Neuronal stem cell (in vitro differentiated cells): ENCODE results near the gene MAPKAP1.

Source experiments
- DNase-seq: peaks from one replicate; pipeline ENCODE4 v3.0.0-alpha.2; 2013; ENCODE audit warnings: low spot score
- H2AFZ ChIP-seq: one replicate; pipeline ENCODE4 v1.6.1; 2013; ENCODE audit warnings: mild to moderate bottlenecking, low read length, inconsistent platforms
- H2AK5ac ChIP-seq: 2 replicates; pipeline ENCODE4 v1.6.1; 2013; ENCODE audit warnings: low read depth, mild to moderate bottlenecking, inconsistent platforms, low read length, moderate library complexity, mixed read lengths
- H2BK120ac ChIP-seq: 2 replicates; pipeline ENCODE4 v1.6.1; 2013; ENCODE audit warnings: low read depth, mild to moderate bottlenecking, inconsistent platforms, low read length, moderate library complexity, mixed read lengths
- H2BK12ac ChIP-seq: one replicate; pipeline ENCODE4 v1.6.1; 2013; ENCODE audit warnings: low read length, inconsistent platforms
- H2BK15ac ChIP-seq: 2 replicates; pipeline ENCODE4 v1.6.1; 2013; ENCODE audit warnings: mild to moderate bottlenecking, low read length, inconsistent platforms, mixed read lengths
- H2BK5ac ChIP-seq: one replicate; pipeline ENCODE4 v1.6.1; 2013; ENCODE audit warnings: inconsistent platforms, mild to moderate bottlenecking, low read length, moderate library complexity
- H3K14ac ChIP-seq: one replicate; pipeline ENCODE4 v1.6.1; 2013; ENCODE audit warnings: low read length, inconsistent platforms
- H3K18ac ChIP-seq: 2 replicates; pipeline ENCODE4 v1.6.1; 2013; ENCODE audit warnings: low read length, inconsistent platforms
- H3K23ac ChIP-seq: 2 replicates; pipeline ENCODE4 v1.6.1; 2013; ENCODE audit warnings: low read depth, mild to moderate bottlenecking, mixed read lengths, low read length, inconsistent platforms; ENCODE audit not compliant: poor library complexity
- H3K27ac ChIP-seq: replicated peaks from 3 replicates; pipeline ENCODE4 v1.5.1; 2013; ENCODE audit warnings: low read length, inconsistent platforms
- H3K27me3 ChIP-seq, 3 experiments: 2 replicates each; pipeline ENCODE4 v1.6.1; 2013; ENCODE audit warnings: low read length in 3 of 3, mild to moderate bottlenecking in 2 of 3, inconsistent platforms in 1 of 3, low read depth in 1 of 3, mixed read lengths in 1 of 3, moderate library complexity in 1 of 3; ENCODE audit not compliant: control insufficient read depth in 3 of 3, insufficient read depth in 3 of 3
- H3K36me3 ChIP-seq, 2 donors: replicated peaks in 1 of 2; 2 replicates each; pipeline ENCODE4 v1.6.1; 2013; ENCODE audit warnings: low read length in 2 of 2; ENCODE audit not compliant: control insufficient read depth in 2 of 2, insufficient read depth in 2 of 2
- H3K4ac ChIP-seq: 2 replicates; pipeline ENCODE4 v1.6.1; 2013; ENCODE audit warnings: inconsistent platforms, mild to moderate bottlenecking, low read length, moderate library complexity
- H3K4me1 ChIP-seq, 2 donors: 1 replicate in 1 of 2; 2 replicates in 1 of 2; pipeline ENCODE4 v1.6.1; 2013; ENCODE audit warnings: low read length in 2 of 2, low read depth in 1 of 2; ENCODE audit not compliant: control insufficient read depth in 2 of 2, insufficient read depth in 1 of 2
- H3K4me2 ChIP-seq: one replicate; pipeline ENCODE4 v1.6.1; 2013; ENCODE audit warnings: mild to moderate bottlenecking, low read length, inconsistent platforms; ENCODE audit not compliant: insufficient read depth, poor library complexity, severe bottlenecking
- H3K4me3 ChIP-seq, 2 donors: 2 replicates each; pipeline ENCODE4 v1.5.1; 2013; ENCODE audit warnings: low read length in 2 of 2, mild to moderate bottlenecking in 2 of 2, inconsistent platforms in 1 of 2, moderate library complexity in 1 of 2
- H3K79me1 ChIP-seq: one replicate; pipeline ENCODE4 v1.6.1; 2013; ENCODE audit warnings: low read depth, mild to moderate bottlenecking, inconsistent platforms, low read length, moderate library complexity
- H3K9ac ChIP-seq: one replicate; pipeline ENCODE4 v1.6.1; 2013; ENCODE audit warnings: mild to moderate bottlenecking, low read depth, low read length, inconsistent platforms; ENCODE audit not compliant: poor library complexity
- H3K9me3 ChIP-seq, 2 donors: replicated peaks in 1 of 2; 2 replicates each; pipeline versions ENCODE3 to v1.6.1; 2013; ENCODE audit warnings: low read length in 2 of 2, mild to moderate bottlenecking in 2 of 2, inconsistent platforms in 1 of 2, low read depth in 1 of 2, mixed read lengths in 1 of 2, moderate library complexity in 1 of 2; ENCODE audit not compliant: control insufficient read depth in 2 of 2, insufficient read depth in 1 of 2
- H4K8ac ChIP-seq: one replicate; pipeline ENCODE4 v1.6.1; 2013; ENCODE audit warnings: low read depth, mild to moderate bottlenecking, inconsistent platforms, low read length, moderate library complexity
- H4K91ac ChIP-seq: one replicate; pipeline ENCODE4 v1.6.1; 2013; ENCODE audit warnings: low read length, low read depth, mild to moderate bottlenecking, inconsistent platforms; ENCODE audit not compliant: poor library complexity
- WGBS, 2 donors: extraction: QIAGEN DNeasy Blood & Tissue Kit; methylation state at CpG; one replicate each; pipeline ENCODE4 v1.1.7; 2013; ENCODE audit warnings: missing lambda C conversion rate in 2 of 2, mixed read lengths in 1 of 2; ENCODE audit not compliant: insufficient read length in 2 of 2, insufficient replicate concordance in 1 of 2; ENCODE audit errors: extremely low coverage in 2 of 2; 5-methylcytosine and 5-hydroxymethylcytosine counted together

The MAPKAP1 gene

DNA sequence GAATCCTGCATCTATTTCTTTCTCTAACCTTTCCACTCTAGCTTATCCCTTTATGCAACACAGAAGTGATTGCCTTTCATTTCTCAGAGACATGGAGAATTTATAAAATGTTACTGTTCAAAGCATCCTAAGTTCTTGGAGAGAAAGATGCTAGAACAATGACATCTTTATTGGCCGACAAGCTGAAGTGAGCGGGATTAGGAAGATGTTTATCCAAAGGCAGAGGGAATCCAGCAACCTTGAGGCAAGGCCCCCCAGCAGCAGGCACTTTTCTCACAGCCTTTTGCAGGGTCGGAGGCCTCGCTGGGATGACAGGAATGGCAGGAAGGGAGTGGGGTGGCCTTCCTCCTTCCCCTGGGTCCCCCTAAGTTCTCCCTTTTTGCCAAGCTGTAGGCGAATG, 240.6 kb downstream of the MAPKAP1 start:
- Histone ChIP-seq H3K27me3 (peaks cover 0 to under 1% (median 0%) of the 10 kb centered on the region in 3 experiments), H3K4me3 (no peak overlapping the region), H3K4me2 (no peak overlapping the region), H3K79me1 (no peaks in the 10 kb centered on the region), H3K9ac (no peak overlapping the region), H4K91ac (no peak overlapping the region), H2BK5ac (no peak overlapping the region), H4K8ac (no peak overlapping the region), H3K4me1 (peaks cover 34 to 36% of the 10 kb centered on the region in 2 donors), H3K18ac (no peak overlapping the region), H3K9me3 (no peaks in the 10 kb centered on the region), H3K4ac (no peak overlapping the region), H3K23ac (no peak overlapping the region), H3K36me3 (no peaks in the 10 kb centered on the region), H3K14ac (no peak overlapping the region), H2BK120ac (no peak overlapping the region), H2AFZ (no peak overlapping the region), H3K27ac (peak overlapping the region; percentile 9), H2BK12ac (no peak overlapping the region), H2BK15ac (no peak overlapping the region), H2AK5ac (no peak overlapping the region)
- no peak for DNase-seq
- WGBS, 2 donors = no CpG with 5 or more reads among the region's 5 CpGs

GRCh38 chr9:125464591-125465385, 242.2 kb downstream of the MAPKAP1 start:
- Histone ChIP-seq H3K27me3 (no peaks in the 10 kb centered on the region), H3K4me2 (no peak overlapping the region), H3K36me3 (peaks cover 0 to 3% of the 10 kb centered on the region in 2 donors), H3K9me3 (peaks cover 0 to 9% of the 10 kb centered on the region in 2 donors), H2BK5ac (no peak overlapping the region), H3K27ac (no peak overlapping the region), H3K4ac (no peak overlapping the region), H3K79me1 (no peaks in the 10 kb centered on the region), H4K8ac (no peak overlapping the region), H2BK120ac (no peak overlapping the region), H2BK12ac (no peak overlapping the region), H4K91ac (no peak overlapping the region), H2BK15ac (no peak overlapping the region), H3K18ac (no peak overlapping the region), H3K14ac (no peak overlapping the region), H3K9ac (no peak overlapping the region), H3K23ac (no peak overlapping the region), H3K4me1 (peaks cover 36% of the 10 kb centered on the region in 2 donors), H2AFZ (no peak overlapping the region), H3K4me3 (no peak overlapping the region), H2AK5ac (no peak overlapping the region)
- no peak for DNase-seq
- no CpG with 5 or more reads among the region's 12 CpGs for WGBS, 2 donors

DNA sequence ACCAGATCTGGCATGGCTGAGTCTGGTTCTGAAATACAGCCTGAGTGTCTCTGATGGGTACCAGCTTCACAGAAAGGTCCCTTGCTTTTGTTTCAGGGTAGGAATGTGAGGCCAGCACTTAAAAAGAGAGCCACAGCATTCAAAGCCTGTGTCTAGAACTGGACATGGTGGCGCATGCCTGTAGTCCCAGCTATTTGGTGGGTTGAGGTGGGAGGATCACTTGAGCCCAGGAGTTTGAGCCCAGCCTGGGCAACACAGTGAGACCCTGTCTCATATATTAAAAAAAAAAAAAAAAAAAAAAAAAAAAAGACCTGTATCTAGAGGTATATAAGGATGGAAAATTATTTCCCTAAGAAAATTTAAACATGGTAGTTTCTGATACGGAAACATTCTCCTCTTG, 243.1 kb downstream of the MAPKAP1 start:
- Histone ChIP-seq H3K4me3 (no peak overlapping the region), H3K27ac (peak overlapping the region; percentile 51)
- DNase-seq = no peak

GRCh38 chr9:125462861-125463291, 244.1 kb downstream of the MAPKAP1 start:
- no peaks in the 10 kb centered on the region for H3K79me1 ChIP-seq
- H3K14ac ChIP-seq = no peak overlapping the region
- no peak overlapping the region for H2BK12ac ChIP-seq
- H4K8ac ChIP-seq = no peak overlapping the region
- no peak overlapping the region for H3K23ac ChIP-seq
- H3K4ac ChIP-seq = no peak overlapping the region
- peaks cover under 1 to 12% of the 10 kb centered on the region in 2 donors for H3K9me3 ChIP-seq
- peaks cover 36% of the 10 kb centered on the region in 2 donors for H3K4me1 ChIP-seq
- peaks cover 0 to 3% of the 10 kb centered on the region in 2 donors for H3K36me3 ChIP-seq
- peak; percentile 66 for DNase-seq
- WGBS, 2 donors = no CpG with 5 or more reads among the region's 10 CpGs
- peak overlapping the region; percentile 54 for H3K27ac ChIP-seq
- H4K91ac ChIP-seq = no peak overlapping the region
- no peak overlapping the region for H2BK5ac ChIP-seq
- H2BK15ac ChIP-seq = no peak overlapping the region
- H3K27me3 ChIP-seq = no peaks in the 10 kb centered on the region
- no peak overlapping the region for H2BK120ac ChIP-seq
- H3K4me3 ChIP-seq = no peak overlapping the region
- no peak overlapping the region for H3K18ac ChIP-seq
- H2AFZ ChIP-seq = no peak overlapping the region
- no peak overlapping the region for H2AK5ac ChIP-seq
- H3K4me2 ChIP-seq = no peak overlapping the region
- no peak overlapping the region for H3K9ac ChIP-seq

More for the DNA sequence above, 243.1 kb downstream of the MAPKAP1 start:
- WGBS, 2 donors = no CpG with 5 or more reads among the region's 2 CpGs
- no peak overlapping the region for H2BK15ac ChIP-seq
- H4K91ac ChIP-seq = no peak overlapping the region
- H3K36me3 ChIP-seq = peaks cover 0 to 3% of the 10 kb centered on the region in 2 donors
- no peak overlapping the region for H2BK5ac ChIP-seq
- H3K9me3 ChIP-seq = peaks cover 0 to 9% of the 10 kb centered on the region in 2 donors
- peaks cover 36% of the 10 kb centered on the region in 2 donors for H3K4me1 ChIP-seq
- no peak overlapping the region for H2BK12ac ChIP-seq
- H3K23ac ChIP-seq = no peak overlapping the region
- H3K4me2 ChIP-seq = no peak overlapping the region
- H3K4ac ChIP-seq = no peak overlapping the region
- H3K79me1 ChIP-seq = no peaks in the 10 kb centered on the region
- H2BK120ac ChIP-seq = no peak overlapping the region
- no peaks in the 10 kb centered on the region for H3K27me3 ChIP-seq
- H3K14ac ChIP-seq = no peak overlapping the region
- H3K18ac ChIP-seq = no peak overlapping the region
- no peak overlapping the region for H2AFZ ChIP-seq
- no peak overlapping the region for H2AK5ac ChIP-seq
- H3K9ac ChIP-seq = no peak overlapping the region
- no peak overlapping the region for H4K8ac ChIP-seq
